Bronchial epithelial cell (primary cell): ENCODE data around the gene SSH2. TPM values are rescaled to one million over a fixed set of nuclear protein-coding genes. Genes with fewer than 3 reads are reported as not detected.

Experiments used
- DNase-seq: peaks from one replicate; pipeline ENCODE4 v3.0.0-alpha.2; 2010; ENCODE audit warnings: low read depth
- FAIRE-seq: peaks from 2 replicates; lab custom pipeline; 2011; peaks lifted over from hg19 to GRCh38; lab: Jason Lieb, UNC
- H3K27me3 ChIP-seq: 2 replicates; pipeline ENCODE4 v1.5.1; 2011; ENCODE audit warnings: low read length; ENCODE audit not compliant: control insufficient read depth, insufficient read depth
- H3K36me3 ChIP-seq: 2 replicates; pipeline ENCODE4 v1.5.1; 2011; ENCODE audit warnings: low read length; ENCODE audit not compliant: control insufficient read depth, insufficient read depth
- H3K4me3 ChIP-seq: 2 replicates; pipeline ENCODE4 v1.5.1; 2011; ENCODE audit warnings: mild to moderate bottlenecking, low read depth, low read length, control low read depth
- CTCF ChIP-seq: IDR thresholded peaks from 2 replicates; pipeline ENCODE4 v1.5.1; 2011; ENCODE audit warnings: mild to moderate bottlenecking, moderate library complexity, low read length, control low read depth, inconsistent platforms; ENCODE audit not compliant: insufficient read depth, severe bottlenecking
- total RNA-seq: library from RNA; depleted of rRNA; stranded (reverse); fragments of >200 nt; gene quantifications from 2 replicates; pipeline ENCODE4 v1.2.1, GENCODE V29; 2014

SSH2 gene
- total RNA-seq, 1 donor from 2014 or later: 3.7 TPM

DNA sequence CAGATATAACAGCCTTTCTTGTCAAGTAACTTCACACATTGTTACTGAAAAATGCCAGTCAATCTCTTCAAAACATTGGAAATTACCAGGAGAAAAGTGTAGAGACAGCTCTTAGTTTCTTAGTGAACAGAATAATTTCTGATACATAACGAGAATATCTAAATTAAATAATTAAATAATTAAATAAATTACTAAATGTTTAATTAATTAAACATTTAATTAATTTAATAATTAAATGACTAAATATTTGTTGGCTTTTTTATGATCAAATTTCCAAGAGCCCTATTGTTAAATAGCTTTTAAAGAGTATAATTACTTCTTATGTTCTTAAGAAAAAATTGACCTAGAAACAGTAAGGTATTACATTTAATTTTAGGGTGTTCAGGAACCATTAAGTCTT, 129.6 kb downstream of the SSH2 start:
- Histone ChIP-seq H3K27me3 (no peaks in the 10 kb centered on the region), H3K36me3 (no peaks in the 10 kb centered on the region), H3K4me3 (no peak overlapping the region)
- no peak for TF ChIP-seq CTCF
- no peak for DNase-seq
- FAIRE-seq: no peak

GRCh38 chr17:29796652-29797051, 133.4 kb downstream of the SSH2 start:
- Histone ChIP-seq H3K27me3 (no peaks in the 10 kb centered on the region), H3K36me3 (no peaks in the 10 kb centered on the region), H3K4me3 (no peak overlapping the region)
- TF ChIP-seq CTCF: no peak
- DNase-seq (no peak), FAIRE-seq (no peak)

GRCh38 chr17:29793501-29793900, 136.5 kb downstream of the SSH2 start:
- no peaks in the 10 kb centered on the region for H3K36me3 ChIP-seq
- FAIRE-seq (no peak), DNase-seq (no peak)
- no peaks in the 10 kb centered on the region for H3K27me3 ChIP-seq
- H3K4me3 ChIP-seq: no peak overlapping the region
- no peak for TF ChIP-seq CTCF

- TF ChIP-seq CTCF: no peak
- FAIRE-seq (no peak), DNase-seq (peak; percentile 77)
- Histone ChIP-seq H3K27me3 (no peaks in the 10 kb centered on the region), H3K4me3 (no peak overlapping the region), H3K36me3 (no peaks in the 10 kb centered on the region)
Measured at GRCh38 chr17:29791336-29792080, 138.5 kb downstream of the SSH2 start.

GRCh38 chr17:29789196-29790170, 140.5 kb downstream of the SSH2 start:
- H3K4me3 ChIP-seq: no peak overlapping the region
- DNase-seq (peak; percentile 39), FAIRE-seq (no peak)
- TF ChIP-seq CTCF: no peak
- no peaks in the 10 kb centered on the region for H3K36me3 ChIP-seq
- no peaks in the 10 kb centered on the region for H3K27me3 ChIP-seq
